GM12864 (cell line): ENCODE results near the gene PMCH.
"Not testable (repeated sequence)": the region's sequence is repeated elsewhere in the genome, so short reads cannot be mapped to it uniquely, and the experiment has no call there.

ENCODE experiments used
- DNase-seq: peaks from one replicate; pipeline ENCODE4 v3.0.0-alpha.2; 2011; ENCODE audit warnings: low read depth
- H3K4me3 ChIP-seq: 2 replicates; pipeline ENCODE4 v1.5.1; 2011; ENCODE audit warnings: mild to moderate bottlenecking, low read depth, low read length, control low read depth
- TF ChIP-seq, protein P1 (sequence below): IDR thresholded peaks from 2 replicates; pipeline ENCODE4 v1.5.1; 2011; ENCODE audit warnings: low read depth, mild to moderate bottlenecking, moderate library complexity, low read length, control low read depth, inconsistent platforms; ENCODE audit errors: missing control alignments

Gene PMCH, protein sequence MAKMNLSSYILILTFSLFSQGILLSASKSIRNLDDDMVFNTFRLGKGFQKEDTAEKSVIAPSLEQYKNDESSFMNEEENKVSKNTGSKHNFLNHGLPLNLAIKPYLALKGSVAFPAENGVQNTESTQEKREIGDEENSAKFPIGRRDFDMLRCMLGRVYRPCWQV

DNA sequence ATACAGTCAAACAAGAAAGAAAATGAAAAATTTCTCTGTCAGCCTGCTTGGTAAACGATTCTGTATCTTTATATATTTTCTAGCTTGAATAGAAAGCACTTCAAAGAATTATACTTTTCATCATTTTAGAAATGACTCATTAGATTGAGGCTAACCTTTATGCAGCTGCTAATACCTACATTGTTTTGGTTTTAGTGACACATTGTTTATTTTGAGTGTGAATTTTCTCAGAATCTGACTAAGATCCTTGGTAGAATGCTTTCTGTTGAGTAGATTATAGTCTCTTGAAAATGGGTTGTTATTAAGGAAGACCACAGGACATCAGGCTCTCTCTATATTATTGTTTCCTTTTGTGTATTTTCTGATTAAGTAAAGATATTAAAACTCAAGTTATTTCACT, at the start of gene PMCH:
Gene PMCH, minus strand, starts transcription at position 45 of the 400 bp plus-strand sequence. CDS start 63 bp downstream, outside the sequence.
- peak; percentile 12 for DNase-seq
- TF ChIP-seq, protein P1, sequence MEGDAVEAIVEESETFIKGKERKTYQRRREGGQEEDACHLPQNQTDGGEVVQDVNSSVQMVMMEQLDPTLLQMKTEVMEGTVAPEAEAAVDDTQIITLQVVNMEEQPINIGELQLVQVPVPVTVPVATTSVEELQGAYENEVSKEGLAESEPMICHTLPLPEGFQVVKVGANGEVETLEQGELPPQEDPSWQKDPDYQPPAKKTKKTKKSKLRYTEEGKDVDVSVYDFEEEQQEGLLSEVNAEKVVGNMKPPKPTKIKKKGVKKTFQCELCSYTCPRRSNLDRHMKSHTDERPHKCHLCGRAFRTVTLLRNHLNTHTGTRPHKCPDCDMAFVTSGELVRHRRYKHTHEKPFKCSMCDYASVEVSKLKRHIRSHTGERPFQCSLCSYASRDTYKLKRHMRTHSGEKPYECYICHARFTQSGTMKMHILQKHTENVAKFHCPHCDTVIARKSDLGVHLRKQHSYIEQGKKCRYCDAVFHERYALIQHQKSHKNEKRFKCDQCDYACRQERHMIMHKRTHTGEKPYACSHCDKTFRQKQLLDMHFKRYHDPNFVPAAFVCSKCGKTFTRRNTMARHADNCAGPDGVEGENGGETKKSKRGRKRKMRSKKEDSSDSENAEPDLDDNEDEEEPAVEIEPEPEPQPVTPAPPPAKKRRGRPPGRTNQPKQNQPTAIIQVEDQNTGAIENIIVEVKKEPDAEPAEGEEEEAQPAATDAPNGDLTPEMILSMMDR, result no peak

DNA sequence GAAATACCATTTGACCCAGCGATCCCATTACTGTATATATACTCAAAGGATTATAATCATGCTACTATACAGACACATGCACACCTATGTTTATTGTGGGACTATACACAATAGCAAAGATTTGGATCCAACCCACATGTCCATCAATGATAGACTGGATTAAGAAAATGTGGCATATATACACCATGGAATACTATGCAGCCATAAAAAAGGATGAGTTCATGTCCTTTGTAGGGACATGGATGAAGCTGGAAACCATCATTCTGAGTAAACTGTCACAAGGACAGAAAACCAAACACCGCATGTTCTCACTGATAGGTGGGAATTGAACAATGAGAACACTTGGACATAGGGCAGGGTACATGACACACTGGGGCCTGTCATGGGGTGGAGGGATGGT, 43.2 kb upstream of the PMCH start:
- H3K4me3 ChIP-seq, DNase-seq: not testable (repeated sequence)

More for the DNA sequence above, at the start of gene PMCH:
- no peak within 1 kb of the TSS for H3K4me3 ChIP-seq

DNA sequence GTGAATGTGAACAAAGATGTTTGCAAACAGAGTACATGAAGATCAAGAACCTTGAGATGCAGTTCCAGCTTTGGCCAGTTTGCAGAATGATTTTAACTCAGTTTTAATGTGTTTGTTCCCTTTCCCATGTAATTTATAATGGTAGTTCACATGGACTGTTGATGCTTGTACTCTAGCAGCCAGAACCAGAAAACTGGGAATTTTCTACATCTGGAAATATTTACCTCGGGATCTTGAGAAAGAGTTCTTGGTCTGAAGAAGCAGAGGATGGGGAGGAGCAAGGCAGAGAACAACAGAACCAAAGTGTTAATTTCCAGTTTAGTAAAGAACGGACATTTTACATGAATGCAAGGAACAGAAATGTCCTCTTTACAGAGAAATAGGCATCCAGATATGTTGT, 37.0 kb upstream of the PMCH start:
- DNase-seq, result no peak
- TF ChIP-seq, protein P1, result no peak
- no peak overlapping the region for H3K4me3 ChIP-seq

DNA sequence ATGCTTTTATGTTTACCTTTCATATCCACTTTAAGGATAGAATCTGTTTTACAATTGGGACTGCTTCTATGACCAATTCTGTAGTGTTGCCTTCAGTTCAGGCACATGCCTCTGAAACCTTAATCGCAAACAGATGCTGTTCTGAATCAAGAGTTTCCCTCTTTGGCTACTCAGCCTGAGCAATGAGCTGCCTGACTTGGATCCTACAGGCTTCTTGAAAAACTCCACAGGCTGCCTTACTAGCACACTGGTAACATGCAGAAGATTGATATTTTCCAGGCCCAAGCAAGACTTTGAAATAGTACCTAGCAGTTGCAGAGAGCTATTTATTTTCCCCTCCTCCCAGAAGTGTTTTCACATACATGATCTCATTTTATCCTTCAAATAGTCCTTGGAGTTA, 34.8 kb upstream of the PMCH start:
- TF ChIP-seq, protein P1, result no peak
- peak; percentile 4 for DNase-seq
- no peak overlapping the region for H3K4me3 ChIP-seq

DNA sequence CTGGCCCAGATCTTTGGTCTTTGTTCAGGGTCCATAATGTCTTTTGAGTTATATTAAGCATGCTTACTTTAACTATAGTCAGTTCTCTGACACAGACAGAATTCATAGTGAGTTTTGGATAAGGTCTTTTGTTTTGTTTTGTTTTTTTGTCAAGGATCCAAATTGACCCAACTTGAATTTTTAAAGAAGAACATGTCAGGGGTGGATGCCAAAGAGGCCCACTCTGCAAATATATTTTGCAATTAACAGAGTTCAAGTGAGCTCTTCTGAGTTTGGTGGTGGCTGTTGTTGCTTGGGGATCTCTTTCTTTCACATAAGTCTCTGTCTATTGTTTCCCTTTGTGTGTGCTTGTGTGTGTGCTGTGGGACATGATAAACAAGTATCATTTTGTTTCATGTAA, 34.4 kb upstream of the PMCH start:
- TF ChIP-seq, protein P1, result no peak
- no peak for DNase-seq
- H3K4me3 ChIP-seq, result no peak overlapping the region

DNA sequence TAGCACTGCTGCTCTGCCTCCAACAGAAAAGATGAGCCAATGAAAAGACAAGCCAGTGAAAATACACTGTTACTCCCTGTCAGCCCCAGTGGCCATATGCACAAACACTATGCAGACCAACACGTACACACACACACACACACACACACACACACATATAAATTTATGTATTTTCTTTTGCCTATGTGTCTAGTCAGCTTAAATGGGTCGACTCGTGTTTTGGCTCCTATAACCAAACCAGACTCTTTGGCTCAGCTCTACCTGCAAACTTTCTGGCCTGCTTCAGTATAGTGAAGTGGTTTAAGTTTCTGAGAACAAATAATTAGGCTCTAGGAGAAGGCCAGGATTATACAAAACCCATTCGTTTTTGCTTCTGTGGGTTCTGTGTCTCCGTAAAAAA, 30.3 kb upstream of the PMCH start:
- no peak for DNase-seq
- TF ChIP-seq, protein P1, result no peak
- H3K4me3 ChIP-seq, result no peak overlapping the region

DNA sequence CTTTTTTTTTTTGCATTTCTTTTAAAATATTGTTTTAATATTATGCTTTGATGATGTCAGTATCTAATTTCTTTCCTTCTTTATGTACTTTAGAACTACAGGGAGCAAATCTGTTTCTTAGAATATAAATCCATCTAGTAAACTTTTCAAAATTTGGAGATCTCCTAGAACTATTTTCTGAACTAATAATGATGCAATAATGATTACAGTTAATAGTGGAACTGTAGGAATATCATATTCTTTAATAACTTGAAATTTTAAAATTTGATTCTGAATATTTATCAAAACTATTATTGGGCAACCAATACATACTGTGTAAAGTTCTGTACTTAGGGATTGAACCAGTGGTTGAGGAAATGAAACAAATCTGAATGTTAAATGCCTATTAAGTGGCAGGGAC, 23.1 kb upstream of the PMCH start:
- DNase-seq, result no peak
- H3K4me3 ChIP-seq, result no peak overlapping the region
- TF ChIP-seq, protein P1, result no peak
